ENCODE measurements around the gene PRR33.

Gene PRR33

GRCh38 chr11:1882265-1883238 lies 9.1 kb downstream of the PRR33 start:
- Histone ChIP-seq H3K18ac (ENCODE audit: low read depth in 1 of 2, low read length in 2 of 2) (peak overlapping the region; percentile 3 to 81), H3K4ac (ENCODE audit: low read depth in 1 of 2, low read length in 2 of 2) (peak overlapping the region; percentile 46 to 65), H2BK12ac (ENCODE audit: low read length in 2 of 2) (peak overlapping the region; percentile 49 to 82), H3K4me3 (ENCODE audit: insufficient read depth in 1 of 2, low read depth in 1 of 2, low read length in 2 of 2) (peak overlapping the region in 1 of 2 experiments; percentile 56), H3K4me2 (ENCODE audit: low read length, poor library complexity, severe bottlenecking) (no peak overlapping the region), H4K91ac (ENCODE audit: low read length) (peak overlapping the region; percentile 85), H3K9ac (ENCODE audit: low read length) (peak overlapping the region; percentile 88), H3K79me1 (replicated peaks; ENCODE audit: low read length, poor library complexity, severe bottlenecking) (no peaks in the 10 kb centered on the region), H2BK5ac (ENCODE audit: low read depth, low read length, poor library complexity, severe bottlenecking) (no peak overlapping the region), H2AFZ (ENCODE audit: low read depth, low read length) (peak overlapping the region; percentile 36), H2BK15ac (ENCODE audit: low read depth, poor library complexity, severe bottlenecking) (peak overlapping the region; percentile 82), H2AK5ac (ENCODE audit: low read length, severe bottlenecking) (no peak overlapping the region), H3K23ac (ENCODE audit: low read length in 2 of 2) (no peak overlapping the region), H3K9me3 (ENCODE audit: control insufficient read depth, low read length) (no peaks in the 10 kb centered on the region), H2BK120ac (ENCODE audit: low read depth, low read length) (no peak overlapping the region), H3K27me3 (ENCODE audit: control insufficient read depth in 1 of 2, insufficient read depth in 1 of 2, low read length in 2 of 2) (no peaks in the 10 kb centered on the region), H3K14ac (ENCODE audit: low read length in 2 of 2) (no peak overlapping the region), H3K4me1 (ENCODE audit: control insufficient read depth, insufficient read depth, low read depth, low read length) (peaks cover 31% of the 10 kb centered on the region), H3K27ac (ENCODE audit: low read length, poor library complexity, severe bottlenecking) (no peak overlapping the region), H3K36me3 (ENCODE audit: control insufficient read depth in 1 of 2, insufficient read depth in 2 of 2, low read depth in 1 of 2, low read length in 2 of 2) (peaks cover 5 to 48% of the 10 kb centered on the region in 2 experiments), H4K8ac (ENCODE audit: low read length) (peak overlapping the region; percentile 66)
- peak; percentile 61 for DNase-seq
- 34% methylated on average over 23 of the region's 23 CpGs for WGBS

DNA sequence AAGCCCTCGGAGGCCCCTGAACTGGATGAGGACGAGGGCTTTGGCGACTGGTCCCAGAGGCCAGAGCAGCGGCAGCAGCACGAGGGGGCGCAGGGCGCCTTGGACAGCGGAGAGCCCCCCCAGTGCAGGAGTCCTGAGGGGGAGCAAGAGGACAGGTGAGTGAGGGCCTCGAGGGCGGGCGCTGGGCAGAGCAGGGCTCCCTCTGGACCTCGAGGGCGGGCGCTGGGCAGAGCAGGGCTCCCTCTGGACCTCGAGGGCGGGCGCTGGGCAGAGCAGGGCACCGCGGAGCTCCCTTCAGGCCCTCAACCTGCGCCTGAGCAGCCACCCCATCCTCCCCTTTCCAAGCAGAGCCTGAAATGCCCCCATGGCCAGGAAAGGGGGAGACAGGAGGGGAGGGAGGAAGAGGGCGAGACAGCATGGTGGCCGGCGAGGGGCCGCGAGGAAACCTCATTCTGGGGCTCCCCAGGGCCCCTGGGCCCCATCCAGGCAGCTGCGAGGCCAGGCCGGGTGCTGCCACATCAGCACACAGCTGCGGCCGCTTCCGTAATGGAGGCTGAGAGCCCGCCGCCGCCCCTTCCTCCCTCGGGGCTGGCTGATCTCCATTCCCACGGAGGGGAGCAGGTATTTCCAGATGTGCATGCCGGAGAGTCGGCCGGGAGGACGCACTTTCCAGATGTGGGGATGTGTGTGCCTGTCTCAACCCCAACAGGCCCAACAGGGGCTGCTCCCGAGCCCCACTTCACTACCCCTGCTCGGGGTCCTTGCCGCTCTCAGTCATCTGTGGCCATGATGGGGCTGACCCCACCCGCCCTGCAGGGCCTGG lies 10.0 kb downstream of the PRR33 start:
- H3K23ac ChIP-seq (ENCODE audit: low read length in 2 of 2): no peak overlapping the region
- 83% methylated on average over 37 of the region's 43 CpGs for WGBS
- H4K91ac ChIP-seq (ENCODE audit: low read length): peak overlapping the region; percentile 85
- peaks cover 4 to 39% of the 10 kb centered on the region in 2 experiments for H3K36me3 ChIP-seq (ENCODE audit: control insufficient read depth in 1 of 2, insufficient read depth in 2 of 2, low read depth in 1 of 2, low read length in 2 of 2)
- peak overlapping the region; percentile 36 for H2AFZ ChIP-seq (ENCODE audit: low read depth, low read length)
- H3K14ac ChIP-seq (ENCODE audit: low read length in 2 of 2): no peak overlapping the region
- no peak overlapping the region for H2BK5ac ChIP-seq (ENCODE audit: low read depth, low read length, poor library complexity, severe bottlenecking)
- H4K8ac ChIP-seq (ENCODE audit: low read length): peak overlapping the region; percentile 66
- H2AK5ac ChIP-seq (ENCODE audit: low read length, severe bottlenecking): no peak overlapping the region
- H3K9me3 ChIP-seq (ENCODE audit: control insufficient read depth, low read length): no peaks in the 10 kb centered on the region
- peak overlapping the region in 1 of 2 experiments; percentile 56 for H3K4me3 ChIP-seq (ENCODE audit: insufficient read depth in 1 of 2, low read depth in 1 of 2, low read length in 2 of 2)
- no peak overlapping the region for H3K27ac ChIP-seq (ENCODE audit: low read length, poor library complexity, severe bottlenecking)
- H3K9ac ChIP-seq (ENCODE audit: low read length): peak overlapping the region; percentile 88
- peak overlapping the region; percentile 91 to 97 for H2BK12ac ChIP-seq (ENCODE audit: low read length in 2 of 2)
- peak overlapping the region; percentile 82 for H2BK15ac ChIP-seq (ENCODE audit: low read depth, poor library complexity, severe bottlenecking)
- H3K4me2 ChIP-seq (ENCODE audit: low read length, poor library complexity, severe bottlenecking): no peak overlapping the region
- peak overlapping the region; percentile 11 for H2BK120ac ChIP-seq (ENCODE audit: low read depth, low read length)
- H3K18ac ChIP-seq (ENCODE audit: low read depth in 1 of 2, low read length in 2 of 2): peak overlapping the region in 1 of 2 experiments; percentile 81
- no peak for DNase-seq
- peak overlapping the region; percentile 46 to 65 for H3K4ac ChIP-seq (ENCODE audit: low read depth in 1 of 2, low read length in 2 of 2)
- H3K27me3 ChIP-seq (ENCODE audit: control insufficient read depth in 1 of 2, insufficient read depth in 1 of 2, low read length in 2 of 2): no peaks in the 10 kb centered on the region
- peaks cover 38% of the 10 kb centered on the region for H3K4me1 ChIP-seq (ENCODE audit: control insufficient read depth, insufficient read depth, low read depth, low read length)
- H3K79me1 ChIP-seq (replicated peaks; ENCODE audit: low read length, poor library complexity, severe bottlenecking): no peaks in the 10 kb centered on the region

DNA sequence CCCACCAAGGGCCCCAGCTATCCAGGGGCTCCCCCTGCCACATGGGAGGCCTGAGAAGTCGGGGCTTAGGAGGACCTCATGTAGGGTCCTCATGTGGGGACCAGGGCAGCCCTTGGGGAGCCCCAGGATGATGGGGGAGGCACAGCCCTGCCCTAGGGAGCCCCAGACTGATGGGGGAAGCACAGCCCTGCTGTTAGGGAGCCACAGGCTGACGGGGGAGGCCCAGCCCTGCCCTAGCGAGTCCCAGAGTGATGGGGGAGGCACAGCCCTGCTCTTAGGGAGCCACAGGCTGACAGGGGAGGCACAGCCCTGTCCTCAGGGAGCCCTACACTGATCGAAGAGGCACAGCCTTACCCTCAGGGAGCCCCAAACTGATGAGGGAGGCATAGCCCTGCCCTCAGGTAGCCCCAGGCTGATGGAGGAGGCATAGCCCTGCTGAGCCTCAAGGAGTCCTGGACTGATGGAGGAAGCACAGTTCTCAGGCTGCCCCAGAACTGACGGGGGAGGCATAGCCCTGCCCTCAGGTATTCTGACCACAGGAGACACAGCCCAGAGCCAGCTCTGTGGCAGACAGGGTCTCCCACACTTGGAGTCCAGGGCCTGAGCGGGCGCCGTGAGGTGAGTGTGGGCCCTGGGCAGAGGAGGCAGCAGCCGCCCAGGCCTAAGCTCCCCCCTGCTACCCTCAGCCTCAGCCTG lies 10.8 kb downstream of the PRR33 start:
- no peaks in the 10 kb centered on the region for H3K79me1 ChIP-seq (replicated peaks; ENCODE audit: low read length, poor library complexity, severe bottlenecking)
- H3K4me1 ChIP-seq (ENCODE audit: control insufficient read depth, insufficient read depth, low read depth, low read length): peaks cover 46% of the 10 kb centered on the region
- H4K91ac ChIP-seq (ENCODE audit: low read length): peak overlapping the region; percentile 79
- 86% methylated on average over 8 of the region's 9 CpGs for WGBS
- DNase-seq: no peak
- no peaks in the 10 kb centered on the region for H3K27me3 ChIP-seq (ENCODE audit: control insufficient read depth in 1 of 2, insufficient read depth in 1 of 2, low read length in 2 of 2)
- H2BK5ac ChIP-seq (ENCODE audit: low read depth, low read length, poor library complexity, severe bottlenecking): no peak overlapping the region
- H3K9me3 ChIP-seq (ENCODE audit: control insufficient read depth, low read length): no peaks in the 10 kb centered on the region
- peak overlapping the region; percentile 97 for H2BK15ac ChIP-seq (ENCODE audit: low read depth, poor library complexity, severe bottlenecking)
- H2BK120ac ChIP-seq (ENCODE audit: low read depth, low read length): peak overlapping the region; percentile 11
- H3K23ac ChIP-seq (ENCODE audit: low read length in 2 of 2): no peak overlapping the region
- peak overlapping the region in 1 of 2 experiments; percentile 45 for H3K4me3 ChIP-seq (ENCODE audit: insufficient read depth in 1 of 2, low read depth in 1 of 2, low read length in 2 of 2)
- H3K27ac ChIP-seq (ENCODE audit: low read length, poor library complexity, severe bottlenecking): no peak overlapping the region
- peak overlapping the region; percentile 23 to 79 for H3K18ac ChIP-seq (ENCODE audit: low read depth in 1 of 2, low read length in 2 of 2)
- peak overlapping the region; percentile 39 to 81 for H3K4ac ChIP-seq (ENCODE audit: low read depth in 1 of 2, low read length in 2 of 2)
- no peak overlapping the region for H3K4me2 ChIP-seq (ENCODE audit: low read length, poor library complexity, severe bottlenecking)
- peak overlapping the region; percentile 88 for H3K9ac ChIP-seq (ENCODE audit: low read length)
- H2AFZ ChIP-seq (ENCODE audit: low read depth, low read length): no peak overlapping the region
- H3K36me3 ChIP-seq (ENCODE audit: control insufficient read depth in 1 of 2, insufficient read depth in 2 of 2, low read depth in 1 of 2, low read length in 2 of 2): peaks cover 4 to 31% of the 10 kb centered on the region in 2 experiments
- peak overlapping the region; percentile 91 to 97 for H2BK12ac ChIP-seq (ENCODE audit: low read length in 2 of 2)
- peak overlapping the region; percentile 58 for H2AK5ac ChIP-seq (ENCODE audit: low read length, severe bottlenecking)
- peak overlapping the region; percentile 79 for H4K8ac ChIP-seq (ENCODE audit: low read length)
- peak overlapping the region in 1 of 2 experiments; percentile 49 for H3K14ac ChIP-seq (ENCODE audit: low read length in 2 of 2)

All from mesenchymal stem cell (in vitro differentiated cells and primary cell).